Adrenal gland (tissue), 12 donors: ENCODE results near the gene ZNF426. TPM values are rescaled to one million over a fixed set of nuclear protein-coding genes. Genes with fewer than 3 reads are reported as not detected.

ENCODE experiments used
- DNase-seq, 7 donors: peaks; one replicate each; pipeline ENCODE4 v3.0.0-alpha.2; 2019 to 2020
- H3K27ac ChIP-seq, 5 donors: fragments of 200-600 bp; sonication (generic) in 4 of 5; 1 replicate in 3 of 5; 2 replicates in 2 of 5; pipeline versions ENCODE4 v1.5.1 to v1.8.0; 2016 to 2020; ENCODE audit warnings: mild to moderate bottlenecking in 1 of 5
- H3K27me3 ChIP-seq: fragments of 200-600 bp; 2 replicates; pipeline ENCODE4 v1.8.0; 2021
- H3K36me3 ChIP-seq, 2 donors: fragments of 200-600 bp; replicated peaks in 1 of 2; 1 replicate in 1 of 2; 2 replicates in 1 of 2; pipeline versions ENCODE4 v1.5.1 to v1.8.0; 2018 to 2022
- H3K4me1 ChIP-seq, 2 donors: fragments of 200-600 bp; replicated peaks in 1 of 2; 1 replicate in 1 of 2; 2 replicates in 1 of 2; pipeline versions ENCODE4 v1.5.1 to v1.8.0; 2018 to 2021
- H3K4me3 ChIP-seq, 4 donors: fragments of 200-600 bp; sonication (generic) in 3 of 4; one replicate each; pipeline ENCODE4 v1.5.1; 2016 to 2018
- H3K9me3 ChIP-seq, 3 donors: fragments of 200-600 bp; sonication (generic) in 1 of 3; replicated peaks in 1 of 3; 1 replicate in 2 of 3; 2 replicates in 1 of 3; pipeline versions ENCODE4 v1.5.1 to v1.8.0; 2016 to 2021
- POLR2A ChIP-seq, 2 donors: fragments of 450-650 bp; IDR thresholded peaks; one replicate each; pipeline ENCODE4 v1.6.1; 2017; ENCODE audit warnings: antibody characterized with exemption in 2 of 2, mild to moderate bottlenecking in 2 of 2, moderate library complexity in 1 of 2
- WGBS, 4 donors: extraction: QIAGEN DNeasy Blood & Tissue Kit in 2 of 4; methylation state at CpG; one replicate each; pipeline versions ENCODE4 v1.1.5 to v1.1.7; 2013 to 2017; 5-methylcytosine and 5-hydroxymethylcytosine counted together
- intact Hi-C, 2 donors: fragments of 100-400 bp; cut with DNase I; formaldehyde crosslinking; loops; one replicate each; pipeline versions ENCODE4 v1.14.1 to v1.15.0; 2022 to 2023
- polyA plus RNA-seq, 3 donors: library from polyadenylated mRNA; stranded (reverse); fragments of 200-250 nt in 2 of 3; fragments of 350-450 nt in 1 of 3; fragmentation: Illumina TruSeq in 1 of 3; extraction: RNeasy Lipid Tissue Mini Kit (QIAGEN cat#74804) in 1 of 3; gene quantifications; one replicate each; pipeline ENCODE4 v1.2.3, GENCODE V29; 2013 to 2014
- total RNA-seq, 9 donors: library from RNA; depleted of rRNA in 4 of 9; stranded (reverse); fragments of >200 nt in 4 of 9; fragments of 120-200 nt in 1 of 9; fragmentation: NEBNext Ultra II Directional in 1 of 9; extraction: Animal tissue kit (Norgen Biotek cat#: 25700) in 1 of 9; gene quantifications; one replicate each; pipeline versions ENCODE4 v1.1.0 to v1.2.4, GENCODE V29; 2013 to 2023
- TF ChIP-seq, protein P1 (sequence below), 6 experiments: fragments of 450-650 bp in 4 of 6; fragments of 200-600 bp in 2 of 6; sonication (generic) in 1 of 6; IDR thresholded peaks; 1 replicate in 5 of 6; 2 replicates in 1 of 6; pipeline versions ENCODE4 v1.5.1 to v1.8.0; 2016 to 2021; ENCODE audit warnings: antibody characterized with exemption in 6 of 6, mild to moderate bottlenecking in 2 of 6, moderate library complexity in 1 of 6
- donor health status: healthy with polysubstance abuse.
- donor health status: Bipolar disorder and iron deficiency.
- donor health status: DM: yes; HTN: yes; CAD: no.
- donor health status: DM: no; HTN: no; CAD: no.
- donor health status: DM: no; HTN: no; CAD: no.
- donor health status: DM: yes; HTN: yes; CAD: no.

Gene ZNF426
- total and polyA plus RNA-seq, 12 donors = 2.3 to 24.8 (median 14.9) TPM

DNA sequence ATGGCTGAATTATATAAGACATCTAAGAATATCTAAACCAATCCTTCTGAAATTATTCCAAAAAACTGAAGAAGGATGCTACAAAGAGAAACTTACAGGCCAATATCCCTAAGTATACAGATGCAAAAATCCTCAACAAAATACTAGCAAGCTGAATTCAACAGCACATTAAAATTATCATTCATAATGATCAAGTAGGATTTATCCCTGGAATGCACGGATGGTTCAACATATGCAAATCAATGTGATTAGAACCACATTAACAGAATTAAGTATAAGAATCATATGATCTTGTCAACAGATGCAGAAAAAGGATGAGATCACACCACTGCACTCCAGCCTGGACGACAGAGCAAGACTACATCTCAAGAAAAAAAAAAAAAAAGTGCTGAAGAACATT, 53.3 kb downstream of the ZNF426 start:
- TF ChIP-seq, protein P1, sequence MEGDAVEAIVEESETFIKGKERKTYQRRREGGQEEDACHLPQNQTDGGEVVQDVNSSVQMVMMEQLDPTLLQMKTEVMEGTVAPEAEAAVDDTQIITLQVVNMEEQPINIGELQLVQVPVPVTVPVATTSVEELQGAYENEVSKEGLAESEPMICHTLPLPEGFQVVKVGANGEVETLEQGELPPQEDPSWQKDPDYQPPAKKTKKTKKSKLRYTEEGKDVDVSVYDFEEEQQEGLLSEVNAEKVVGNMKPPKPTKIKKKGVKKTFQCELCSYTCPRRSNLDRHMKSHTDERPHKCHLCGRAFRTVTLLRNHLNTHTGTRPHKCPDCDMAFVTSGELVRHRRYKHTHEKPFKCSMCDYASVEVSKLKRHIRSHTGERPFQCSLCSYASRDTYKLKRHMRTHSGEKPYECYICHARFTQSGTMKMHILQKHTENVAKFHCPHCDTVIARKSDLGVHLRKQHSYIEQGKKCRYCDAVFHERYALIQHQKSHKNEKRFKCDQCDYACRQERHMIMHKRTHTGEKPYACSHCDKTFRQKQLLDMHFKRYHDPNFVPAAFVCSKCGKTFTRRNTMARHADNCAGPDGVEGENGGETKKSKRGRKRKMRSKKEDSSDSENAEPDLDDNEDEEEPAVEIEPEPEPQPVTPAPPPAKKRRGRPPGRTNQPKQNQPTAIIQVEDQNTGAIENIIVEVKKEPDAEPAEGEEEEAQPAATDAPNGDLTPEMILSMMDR (IDR thresholded peaks at IDR 0.05) = no peak
- no peak for TF ChIP-seq POLR2A (IDR thresholded peaks at IDR 0.05)
- Histone ChIP-seq H3K36me3 (no peaks in the 10 kb centered on the region), H3K4me3 (no peak overlapping the region), H3K9me3 (peaks cover 0 to 24% (median 0%) of the 10 kb centered on the region in 3 donors), H3K27ac (no peak overlapping the region), H3K27me3 (no peaks in the 10 kb centered on the region), H3K4me1 (no peaks in the 10 kb centered on the region)
- intact Hi-C loops = no loop called here
- no peak for DNase-seq
- WGBS, 4 donors = 85 to 97% (median 86%) methylated on average over 2 of the region's 2 CpGs

DNA sequence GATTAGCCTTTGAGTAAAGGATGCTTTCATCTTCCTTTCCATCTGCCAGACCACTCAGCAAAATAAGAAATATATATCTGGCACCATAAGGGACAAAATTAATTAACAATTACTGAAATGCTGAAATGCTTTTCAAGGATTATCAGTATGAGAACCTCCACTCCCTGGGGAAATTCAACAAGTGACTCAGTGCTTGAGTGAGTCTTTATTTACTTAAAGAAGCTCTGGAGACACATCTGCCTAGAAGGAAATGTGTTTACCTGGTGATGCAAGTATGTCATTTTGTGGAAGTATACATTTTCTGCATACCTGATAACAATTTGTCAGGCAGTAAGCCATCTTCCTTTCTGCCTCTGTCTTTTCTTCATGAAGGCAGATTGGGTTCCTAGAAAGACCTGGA, 63.5 kb downstream of the ZNF426 start:
- no peaks in the 10 kb centered on the region for H3K27me3 ChIP-seq
- TF ChIP-seq, protein P1 (IDR thresholded peaks at IDR 0.05) = no peak
- TF ChIP-seq POLR2A (IDR thresholded peaks at IDR 0.05) = no peak
- intact Hi-C loops = no loop called here

More for the DNA sequence above, 63.5 kb downstream of the ZNF426 start:
- no peak overlapping the region for H3K27ac ChIP-seq
- no peak overlapping the region for H3K4me3 ChIP-seq
- DNase-seq = no peak
- peaks cover 0 to 4% (median 0%) of the 10 kb centered on the region in 3 donors for H3K9me3 ChIP-seq
- H3K4me1 ChIP-seq = no peaks in the 10 kb centered on the region
- H3K36me3 ChIP-seq = no peaks in the 10 kb centered on the region

Other genes with a start within 250 kb of the ZNF426 start
- gene ZNF699, start 228.8 kb downstream of the ZNF426 start, total RNA-seq = 10 to 100 TPM in 1 of 9 donors, 1 to 10 TPM in 8; 2.4 to 10.4 (median 6.5) TPM
- 1 to 10 TPM in 2 of 3 donors, under 1 TPM in 1; 0.97 to 4.4 (median 1.1) TPM for gene ZNF699, start 228.8 kb downstream of the ZNF426 start, polyA plus RNA-seq
- 10 to 100 TPM in 8 of 9 donors, 1 to 10 TPM in 1; 6.5 to 39.4 (median 21.2) TPM for gene ZNF559, start 214.5 kb downstream of the ZNF426 start, total RNA-seq
- 10 to 100 TPM; 18.4 to 69.4 (median 26.1) TPM for gene ZNF559, start 214.5 kb downstream of the ZNF426 start, polyA plus RNA-seq
- 10 to 100 TPM in 1 of 9 donors, 1 to 10 TPM in 8; 1.7 to 35.8 (median 3.4) TPM for gene ZNF177, start 175.6 kb downstream of the ZNF426 start, total RNA-seq
- gene ZNF177, start 175.6 kb downstream of the ZNF426 start, polyA plus RNA-seq = 1 to 10 TPM; 6.1 to 7.6 (median 7.1) TPM
- 10 to 100 TPM in 8 of 9 donors, 1 to 10 TPM in 1; 7.5 to 27.2 (median 19.1) TPM for gene ZNF266, start 103.1 kb downstream of the ZNF426 start, total RNA-seq
- gene ZNF266, start 103.1 kb downstream of the ZNF426 start, polyA plus RNA-seq = 10 to 100 TPM; 10.5 to 51.7 (median 48.1) TPM
- gene ZNF560, start 40.0 kb downstream of the ZNF426 start, total RNA-seq = under 1 TPM in 1 of 9 donors, not detected in 8; 0.06 TPM
- under 1 TPM in 1 of 3 donors, not detected in 2; 0.17 TPM for gene ZNF560, start 40.0 kb downstream of the ZNF426 start, polyA plus RNA-seq
- 10 to 100 TPM in 8 of 9 donors, 1 to 10 TPM in 1; 4.7 to 35.6 (median 25.2) TPM for gene ZNF121, start 45.9 kb upstream of the ZNF426 start, total RNA-seq
- 10 to 100 TPM in 1 of 3 donors, 1 to 10 TPM in 2; 6.8 to 13.2 (median 7.0) TPM for gene ZNF121, start 45.9 kb upstream of the ZNF426 start, polyA plus RNA-seq
- gene ZNF561, start 82.6 kb upstream of the ZNF426 start, total RNA-seq = 10 to 100 TPM; 17.8 to 57.9 (median 34.6) TPM
- gene ZNF561, start 82.6 kb upstream of the ZNF426 start, polyA plus RNA-seq = 10 to 100 TPM; 20.1 to 28.9 (median 25.4) TPM
- 10 to 100 TPM; 17.5 to 35.1 (median 27.4) TPM for gene ZNF562, start 136.5 kb upstream of the ZNF426 start, total RNA-seq
- gene ZNF562, start 136.5 kb upstream of the ZNF426 start, polyA plus RNA-seq = 10 to 100 TPM in 1 of 3 donors, 1 to 10 TPM in 2; 3.4 to 16.7 (median 7.3) TPM
- gene ZNF846, start 230.1 kb upstream of the ZNF426 start, total RNA-seq = 10 to 100 TPM in 4 of 9 donors, 1 to 10 TPM in 5; 7.1 to 20.3 (median 9.8) TPM
- 10 to 100 TPM in 1 of 3 donors, 1 to 10 TPM in 2; 5.2 to 24.8 (median 7.9) TPM for gene ZNF846, start 230.1 kb upstream of the ZNF426 start, polyA plus RNA-seq